SK-N-SH (cell line): ENCODE data around the gene TAGLN2.

ENCODE experiments used
- FOXJ3 ChIP-seq: sonication (generic); formaldehyde crosslinking; IDR thresholded peaks from 2 replicates; pipeline ENCODE4 v1.5.1; 2020; ENCODE audit warnings: mild to moderate bottlenecking, missing genetic modification reagents
- TF ChIP-seq, protein P1 (sequence below): fragments of 200-600 bp; sonication (generic); IDR thresholded peaks from 2 replicates; pipeline ENCODE4 v1.6.1; 2017; ENCODE audit warnings: antibody characterized with exemption, mild to moderate bottlenecking, moderate library complexity

DNA sequence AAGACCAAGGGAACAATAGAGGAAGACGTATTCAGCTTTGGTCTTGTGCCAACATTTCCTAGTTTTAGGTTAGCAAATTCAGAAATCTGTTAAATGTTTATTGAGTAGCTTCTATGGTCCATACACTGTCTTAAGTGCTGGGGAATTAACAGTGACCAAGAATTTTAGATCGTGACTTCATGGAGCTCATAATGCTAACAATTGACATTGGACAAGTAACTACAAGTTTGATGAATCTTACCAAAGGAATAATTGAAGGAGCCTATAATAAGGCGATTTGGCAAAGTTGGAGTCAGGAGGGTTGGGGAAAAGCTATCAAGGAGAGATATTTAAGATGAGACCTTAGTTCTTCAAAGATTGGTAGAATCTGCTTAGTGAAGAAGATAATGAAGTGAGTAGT lies 30.1 kb upstream of the TAGLN2 start:
- TF ChIP-seq, protein P1, sequence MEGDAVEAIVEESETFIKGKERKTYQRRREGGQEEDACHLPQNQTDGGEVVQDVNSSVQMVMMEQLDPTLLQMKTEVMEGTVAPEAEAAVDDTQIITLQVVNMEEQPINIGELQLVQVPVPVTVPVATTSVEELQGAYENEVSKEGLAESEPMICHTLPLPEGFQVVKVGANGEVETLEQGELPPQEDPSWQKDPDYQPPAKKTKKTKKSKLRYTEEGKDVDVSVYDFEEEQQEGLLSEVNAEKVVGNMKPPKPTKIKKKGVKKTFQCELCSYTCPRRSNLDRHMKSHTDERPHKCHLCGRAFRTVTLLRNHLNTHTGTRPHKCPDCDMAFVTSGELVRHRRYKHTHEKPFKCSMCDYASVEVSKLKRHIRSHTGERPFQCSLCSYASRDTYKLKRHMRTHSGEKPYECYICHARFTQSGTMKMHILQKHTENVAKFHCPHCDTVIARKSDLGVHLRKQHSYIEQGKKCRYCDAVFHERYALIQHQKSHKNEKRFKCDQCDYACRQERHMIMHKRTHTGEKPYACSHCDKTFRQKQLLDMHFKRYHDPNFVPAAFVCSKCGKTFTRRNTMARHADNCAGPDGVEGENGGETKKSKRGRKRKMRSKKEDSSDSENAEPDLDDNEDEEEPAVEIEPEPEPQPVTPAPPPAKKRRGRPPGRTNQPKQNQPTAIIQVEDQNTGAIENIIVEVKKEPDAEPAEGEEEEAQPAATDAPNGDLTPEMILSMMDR: no peak
- TF ChIP-seq FOXJ3 (CRISPR knock-in tag): no peak
